Neural cell (in vitro differentiated cells): ENCODE measurements around the gene ADAMTS14. TPM values are rescaled to one million over a fixed set of nuclear protein-coding genes. Genes with fewer than 3 reads are reported as not detected.

Experiments
- H2AFZ ChIP-seq: fragments of 200-600, 300-800 bp; sonication (generic), shearing (Covaris generic); 2 replicates; pipeline ENCODE4 v1.6.0; 2014; ENCODE audit warnings: low read depth, mild to moderate bottlenecking, antibody characterized with exemption, low read length, moderate library complexity
- H3F3A ChIP-seq: fragments of 200-600 bp; shearing (Covaris generic); 2 replicates; pipeline ENCODE4 v1.6.1; 2016; ENCODE audit warnings: mild to moderate bottlenecking, moderate library complexity, mixed read lengths, antibody characterized with exemption, low read length; ENCODE audit not compliant: insufficient read depth, poor library complexity, severe bottlenecking
- H3K27ac ChIP-seq: fragments of 200-600, 300-800 bp; sonication (generic), shearing (Covaris generic); 2 replicates; pipeline ENCODE4 v1.5.1; 2014; ENCODE audit warnings: mild to moderate bottlenecking, low read length, moderate library complexity
- H3K27me3 ChIP-seq: fragments of 300-800, 200-600 bp; sonication (generic), shearing (Covaris generic); 2 replicates; pipeline ENCODE4 v1.6.0; 2014; ENCODE audit warnings: mild to moderate bottlenecking, low read depth, low read length, moderate library complexity; ENCODE audit not compliant: insufficient read depth
- H3K36me3 ChIP-seq: fragments of 300-800, 200-600 bp; sonication (generic), shearing (Covaris generic); 2 replicates; pipeline ENCODE4 v1.5.1; 2014; ENCODE audit warnings: mild to moderate bottlenecking, antibody characterized with exemption, low read length, moderate library complexity; ENCODE audit not compliant: insufficient read depth
- H3K4me2 ChIP-seq: fragments of 300-800, 200-600 bp; sonication (generic), shearing (Covaris generic); 2 replicates; pipeline ENCODE4 v1.6.0; 2014; ENCODE audit warnings: mild to moderate bottlenecking, low read length
- H3K4me3 ChIP-seq: fragments of 300-800, 200-600 bp; sonication (generic), shearing (Covaris generic); 2 replicates; pipeline ENCODE4 v1.5.1; 2014; ENCODE audit warnings: mild to moderate bottlenecking, low read length, moderate library complexity
- H3K79me2 ChIP-seq: fragments of 200-600 bp; shearing (Covaris generic); replicated peaks from 2 replicates; pipeline ENCODE4 v1.6.0; 2014; ENCODE audit warnings: mild to moderate bottlenecking, low read length, moderate library complexity; ENCODE audit not compliant: insufficient read depth
- H3K9ac ChIP-seq: fragments of 300-800, 200-600 bp; sonication (generic), shearing (Covaris generic); 2 replicates; pipeline ENCODE4 v1.6.1; 2016; ENCODE audit warnings: mild to moderate bottlenecking, low read length, mixed read lengths
- H3K9me2 ChIP-seq: fragments of 200-600 bp; shearing (Covaris generic); 2 replicates; pipeline ENCODE4 v1.6.1; 2016; ENCODE audit warnings: mild to moderate bottlenecking, low read length, mixed read lengths; ENCODE audit not compliant: insufficient read depth
- H3K9me3 ChIP-seq: fragments of 200-600, 300-800 bp; sonication (generic), shearing (Covaris generic); 2 replicates; pipeline ENCODE4 v1.6.1; 2016; ENCODE audit warnings: mild to moderate bottlenecking, mixed run types, low read length, moderate library complexity, mixed read lengths
- H4K20me1 ChIP-seq: fragments of 200-600 bp; shearing (Covaris generic); 2 replicates; pipeline ENCODE4 v1.6.1; 2016; ENCODE audit warnings: mild to moderate bottlenecking, mixed run types; ENCODE audit not compliant: insufficient read depth
- CTCF ChIP-seq: fragments of 450-650 bp; IDR thresholded peaks from 2 replicates; pipeline ENCODE4 v1.5.1; 2014; ENCODE audit warnings: antibody characterized with exemption, mild to moderate bottlenecking, moderate library complexity; ENCODE audit not compliant: poor library complexity, severe bottlenecking
- EP300 ChIP-seq: fragments of 450-650 bp; conservative IDR thresholded peaks from 2 replicates; pipeline ENCODE4 v1.6.1; 2014; ENCODE audit warnings: antibody characterized with exemption, mild to moderate bottlenecking, moderate library complexity; ENCODE audit not compliant: poor library complexity, severe bottlenecking
- EZH2 ChIP-seq: fragments of 200-600, 300-800 bp; shearing (Covaris generic), sonication (generic); IDR thresholded peaks from 2 replicates; pipeline ENCODE4 v1.6.1; 2014; ENCODE audit warnings: antibody characterized with exemption, low read length, borderline replicate concordance, mild to moderate bottlenecking; ENCODE audit not compliant: insufficient read depth, poor library complexity, severe bottlenecking
- MXI1 ChIP-seq: fragments of 450-650 bp; conservative IDR thresholded peaks from 2 replicates; pipeline ENCODE4 v1.6.1; 2014; ENCODE audit warnings: antibody characterized with exemption, mild to moderate bottlenecking; ENCODE audit not compliant: poor library complexity, severe bottlenecking
- POLR2AphosphoS5 ChIP-seq: IDR thresholded peaks from 2 replicates; pipeline ENCODE4 v1.6.1; 2012
- RAD21 ChIP-seq: fragments of 450-650 bp; conservative IDR thresholded peaks from 2 replicates; pipeline ENCODE4 v1.6.1; 2014; ENCODE audit warnings: antibody characterized with exemption, mild to moderate bottlenecking, moderate library complexity
- REST ChIP-seq: IDR thresholded peaks from 2 replicates; pipeline ENCODE4 v1.6.1; 2012; ENCODE audit warnings: borderline replicate concordance
- SMC3 ChIP-seq: fragments of 450-650 bp; conservative IDR thresholded peaks from 2 replicates; pipeline ENCODE4 v1.6.1; 2014; ENCODE audit warnings: antibody characterized with exemption, mild to moderate bottlenecking, moderate library complexity; ENCODE audit not compliant: poor library complexity
- TAF1 ChIP-seq: IDR thresholded peaks from 2 replicates; pipeline ENCODE4 v1.6.1; 2012; ENCODE audit warnings: low read depth
- polyA plus RNA-seq: library from polyadenylated mRNA; depleted of rRNA; stranded (reverse); fragments of >200 nt; gene quantifications from 2 replicates; pipeline ENCODE4 v1.2.3, GENCODE V29; 2014

ADAMTS14 gene
- polyA plus RNA-seq, 1 donor from 2014 or later: 0.04 TPM

DNA sequence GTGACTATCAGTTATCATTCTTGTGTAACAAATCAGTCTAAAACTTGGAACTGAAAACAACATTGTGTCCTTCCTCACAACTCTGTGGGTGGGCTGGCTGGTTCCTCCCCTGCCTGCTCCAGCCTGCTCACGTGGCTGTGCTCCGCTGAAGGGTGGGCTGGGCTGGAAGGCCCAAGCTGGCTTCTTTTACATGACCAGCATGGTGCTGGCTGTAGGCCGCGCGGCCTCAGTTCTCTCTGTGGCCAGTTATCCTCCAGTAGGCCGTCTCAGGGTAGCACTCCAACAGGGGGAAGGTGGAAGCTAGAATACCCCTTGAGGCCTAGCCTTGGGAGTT, 11.3 kb downstream of the ADAMTS14 start:
- no peak overlapping the region for H3K27ac ChIP-seq
- no peaks in the 10 kb centered on the region for H4K20me1 ChIP-seq
- TF ChIP-seq REST (no peak), RAD21 (no peak), TAF1 (no peak), CTCF (no peak), EZH2 (no peak), EP300 (no peak), SMC3 (no peak), MXI1 (no peak), POLR2AphosphoS5 (no peak)
- no peaks in the 10 kb centered on the region for H3F3A ChIP-seq
- H3K79me2 ChIP-seq: no peaks in the 10 kb centered on the region
- H3K27me3 ChIP-seq: no peaks in the 10 kb centered on the region
- no peaks in the 10 kb centered on the region for H3K9me3 ChIP-seq
- H2AFZ ChIP-seq: no peak overlapping the region
- H3K4me2 ChIP-seq: no peak overlapping the region
- no peak overlapping the region for H3K9ac ChIP-seq
- H3K4me3 ChIP-seq: no peak overlapping the region
- H3K36me3 ChIP-seq: no peaks in the 10 kb centered on the region
- H3K9me2 ChIP-seq: no peaks in the 10 kb centered on the region

DNA sequence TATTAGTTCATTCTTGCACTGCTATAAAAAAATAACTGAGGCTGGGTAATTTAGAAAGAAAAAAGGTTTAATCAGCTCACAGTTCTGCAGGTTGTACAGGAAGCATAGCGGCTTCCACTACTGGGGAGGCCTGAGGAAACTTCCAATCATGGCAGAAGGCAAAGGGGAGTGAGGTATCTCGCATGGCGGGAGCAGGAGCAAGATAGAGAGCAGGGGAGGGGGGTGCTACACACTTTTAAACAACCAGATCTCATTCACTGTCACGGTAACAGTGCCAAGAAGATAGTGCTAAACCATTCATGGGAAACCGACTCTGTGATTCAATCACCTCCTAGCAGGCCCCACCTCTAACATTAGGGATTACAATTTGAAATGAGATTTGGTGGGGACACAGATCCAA, 11.6 kb downstream of the ADAMTS14 start:
- no peak overlapping the region for H3K4me3 ChIP-seq
- H3K9me3 ChIP-seq: no peaks in the 10 kb centered on the region
- H3K9ac ChIP-seq: no peak overlapping the region
- H3F3A ChIP-seq: no peaks in the 10 kb centered on the region
- no peak overlapping the region for H3K4me2 ChIP-seq
- no peaks in the 10 kb centered on the region for H3K27me3 ChIP-seq
- no peak for TF ChIP-seq TAF1
- TF ChIP-seq EP300: no peak
- no peak for TF ChIP-seq POLR2AphosphoS5
- TF ChIP-seq SMC3: no peak
- no peak for TF ChIP-seq CTCF
- TF ChIP-seq RAD21: no peak
- TF ChIP-seq EZH2: no peak
- no peak for TF ChIP-seq REST
- TF ChIP-seq MXI1: no peak
- no peaks in the 10 kb centered on the region for H3K79me2 ChIP-seq
- H3K36me3 ChIP-seq: no peaks in the 10 kb centered on the region
- H3K9me2 ChIP-seq: no peaks in the 10 kb centered on the region
- no peak overlapping the region for H3K27ac ChIP-seq
- no peak overlapping the region for H2AFZ ChIP-seq
- no peaks in the 10 kb centered on the region for H4K20me1 ChIP-seq
